Measurements from ENCODE around the gene KLC1.
A peak's percentile ranks its signal among the peaks of the same experiment; 100 is the strongest.

Gene KLC1

GRCh38 chr14:103725001-103725682 lies 96.1 kb downstream of the KLC1 start:
- H3K4me3 ChIP-seq: no peak overlapping the region
- TF ChIP-seq Cebpa-rat (IDR thresholded peaks at IDR 0.05): no peak
- H4K20me1 ChIP-seq: peaks cover 69% of the 10 kb centered on the region
- peaks cover 64% of the 10 kb centered on the region for H3K36me3 ChIP-seq
- H3K27me3 ChIP-seq: no peaks in the 10 kb centered on the region
- no peaks in the 10 kb centered on the region for H3K9me3 ChIP-seq
- H3K4me1 ChIP-seq: peaks cover 2% of the 10 kb centered on the region; the same call in 1 of the 2 replicates
- no peak overlapping the region for H3K9ac ChIP-seq
- no peak overlapping the region for H3K4me2 ChIP-seq
- H3K27ac ChIP-seq: 0 out of 2 replicates have a peak overlapping the region, but pooled peaks have one; percentile 22

GRCh38 chr14:103725739-103726395 lies 96.9 kb downstream of the KLC1 start:
- Histone ChIP-seq H3K36me3 (peaks cover 70% of the 10 kb centered on the region), H3K4me1 (no peaks in the 10 kb centered on the region), H3K9ac (no peak overlapping the region), H3K4me2 (no peak overlapping the region), H3K9me3 (no peaks in the 10 kb centered on the region), H3K27me3 (no peaks in the 10 kb centered on the region), H3K27ac (no peak overlapping the region), H4K20me1 (peaks cover 62% of the 10 kb centered on the region), H3K4me3 (no peak overlapping the region)
- TF ChIP-seq Cebpa-rat (IDR thresholded peaks at IDR 0.05): no peak

- Histone ChIP-seq H3K27ac (no peak overlapping the region), H3K9me3 (no peaks in the 10 kb centered on the region), H3K27me3 (no peaks in the 10 kb centered on the region), H3K4me2 (no peak overlapping the region), H3K9ac (no peak overlapping the region), H3K36me3 (peaks cover 69% of the 10 kb centered on the region), H4K20me1 (peaks cover 56% of the 10 kb centered on the region), H3K4me1 (no peaks in the 10 kb centered on the region), H3K4me3 (no peak overlapping the region)
- no peak for TF ChIP-seq Cebpa-rat (IDR thresholded peaks at IDR 0.05)
Measured at GRCh38 chr14:103726474-103726873, 97.5 kb downstream of the KLC1 start.

- Histone ChIP-seq H4K20me1 (peaks cover 50% of the 10 kb centered on the region), H3K4me2 (no peak overlapping the region), H3K4me1 (no peaks in the 10 kb centered on the region), H3K9ac (no peak overlapping the region), H3K4me3 (no peak overlapping the region), H3K27me3 (no peaks in the 10 kb centered on the region), H3K36me3 (peaks cover 75% of the 10 kb centered on the region), H3K27ac (no peak overlapping the region), H3K9me3 (no peaks in the 10 kb centered on the region)
- no peak for TF ChIP-seq Cebpa-rat (IDR thresholded peaks at IDR 0.05)
Measured at GRCh38 chr14:103727313-103727980, 98.4 kb downstream of the KLC1 start.

GRCh38 chr14:103728141-103728540 lies 99.1 kb downstream of the KLC1 start:
- no peak for TF ChIP-seq Cebpa-rat (IDR thresholded peaks at IDR 0.05)
- Histone ChIP-seq H3K9ac (no peak overlapping the region), H3K36me3 (peaks cover 82% of the 10 kb centered on the region), H3K4me1 (no peaks in the 10 kb centered on the region), H3K4me2 (no peak overlapping the region), H3K4me3 (no peak overlapping the region), H3K27ac (no peak overlapping the region), H3K9me3 (no peaks in the 10 kb centered on the region), H4K20me1 (peaks cover 45% of the 10 kb centered on the region), H3K27me3 (no peaks in the 10 kb centered on the region)

GRCh38 chr14:103728721-103729120 lies 99.7 kb downstream of the KLC1 start:
- no peak overlapping the region for H3K9ac ChIP-seq
- H3K4me3 ChIP-seq: no peak overlapping the region
- H3K36me3 ChIP-seq: peaks cover 88% of the 10 kb centered on the region
- no peaks in the 10 kb centered on the region for H3K4me1 ChIP-seq
- TF ChIP-seq Cebpa-rat (IDR thresholded peaks at IDR 0.05): no peak
- no peaks in the 10 kb centered on the region for H3K27me3 ChIP-seq
- no peak overlapping the region for H3K27ac ChIP-seq
- no peaks in the 10 kb centered on the region for H3K9me3 ChIP-seq
- H3K4me2 ChIP-seq: no peak overlapping the region
- H4K20me1 ChIP-seq: peaks cover 39% of the 10 kb centered on the region

GRCh38 chr14:103729496-103730448 lies 100.8 kb downstream of the KLC1 start:
- Histone ChIP-seq H3K9me3 (no peaks in the 10 kb centered on the region), H3K4me3 (no peak overlapping the region), H3K4me2 (no peak overlapping the region), H4K20me1 (peaks cover 28% of the 10 kb centered on the region), H3K36me3 (peaks cover 93% of the 10 kb centered on the region), H3K9ac (no peak overlapping the region), H3K4me1 (no peaks in the 10 kb centered on the region), H3K27ac (no peak overlapping the region), H3K27me3 (no peaks in the 10 kb centered on the region)
- TF ChIP-seq Cebpa-rat (IDR thresholded peaks at IDR 0.05): no peak

GRCh38 chr14:103730490-103731035 lies 101.6 kb downstream of the KLC1 start:
- no peaks in the 10 kb centered on the region for H3K4me1 ChIP-seq
- H3K36me3 ChIP-seq: peaks cover 93% of the 10 kb centered on the region
- peaks cover 20% of the 10 kb centered on the region; the same call in 1 of the 2 replicates for H4K20me1 ChIP-seq
- H3K27ac ChIP-seq: no peak overlapping the region
- no peak overlapping the region for H3K4me3 ChIP-seq
- H3K9me3 ChIP-seq: no peaks in the 10 kb centered on the region
- no peaks in the 10 kb centered on the region for H3K27me3 ChIP-seq
- H3K9ac ChIP-seq: no peak overlapping the region
- H3K4me2 ChIP-seq: no peak overlapping the region
- TF ChIP-seq Cebpa-rat (IDR thresholded peaks at IDR 0.05): no peak

- peaks cover 93% of the 10 kb centered on the region for H3K36me3 ChIP-seq
- H3K27ac ChIP-seq: no peak overlapping the region
- no peak overlapping the region for H3K4me3 ChIP-seq
- H3K9me3 ChIP-seq: no peaks in the 10 kb centered on the region
- TF ChIP-seq Cebpa-rat (IDR thresholded peaks at IDR 0.05): no peak
- H3K4me2 ChIP-seq: no peak overlapping the region
- H3K4me1 ChIP-seq: no peaks in the 10 kb centered on the region
- H3K27me3 ChIP-seq: no peaks in the 10 kb centered on the region
- no peak overlapping the region for H3K9ac ChIP-seq
- H4K20me1 ChIP-seq: peaks cover 11% of the 10 kb centered on the region; the same call in 1 of the 2 replicates
Measured at GRCh38 chr14:103731481-103731880, 102.5 kb downstream of the KLC1 start.

All from BLaER1 (cell line).